ENCODE results near the gene PLEKHG7.

PLEKHG7 gene

GRCh38 chr12:92794814-92795213 lies 92.0 kb downstream of the PLEKHG7 start:
- no peak for DNase-seq (ENCODE audit: low read depth, low spot score)

- DNase-seq (ENCODE audit: low read depth, low spot score): no peak
Observed at GRCh38 chr12:92796650-92797049, 93.9 kb downstream of the PLEKHG7 start.

- DNase-seq (ENCODE audit: low read depth, low spot score): no peak
Observed at GRCh38 chr12:92802906-92803305, 100.1 kb downstream of the PLEKHG7 start.

GRCh38 chr12:92803903-92804302 lies 101.1 kb downstream of the PLEKHG7 start:
- no peak for DNase-seq (ENCODE audit: low read depth, low spot score)

- DNase-seq (ENCODE audit: low read depth, low spot score): no peak
Observed at GRCh38 chr12:92810370-92810769, 107.6 kb downstream of the PLEKHG7 start.

GRCh38 chr12:92814584-92814983 lies 111.8 kb downstream of the PLEKHG7 start:
- DNase-seq (ENCODE audit: low read depth, low spot score): no peak

GRCh38 chr12:92821142-92821541 lies 118.4 kb downstream of the PLEKHG7 start:
- DNase-seq (ENCODE audit: low read depth, low spot score): no peak
